Stimulated activated CD4-positive, alpha-beta T cell treated with anti-CD3 and anti-CD28 coated beads, TNF-alpha, amount 100 ng/mL, for 24 hours (primary cell): ENCODE measurements around the gene DTNBP1.

Source experiments
- DNase-seq, 3 experiments: peaks; one replicate each; pipeline ENCODE4 v3.0.0-alpha.2; 2020; ENCODE audit warnings: low read depth in 3 of 3

Gene DTNBP1

GRCh38 chr6:15662326-15663129 lies at the start of gene DTNBP1:
Gene DTNBP1 (minus strand): TSS chr6:15663028. CDS start chr6:15662869, 159 bp downstream.
- peak; percentile 71 to 80 (median 77) for DNase-seq

GRCh38 chr6:15709651-15710269 lies 46.9 kb upstream of the DTNBP1 start:
- DNase-seq: no peak

- no peak for DNase-seq
Observed at GRCh38 chr6:15708231-15708630, 45.4 kb upstream of the DTNBP1 start.

- no peak for DNase-seq
Observed at GRCh38 chr6:15705981-15706380, 43.2 kb upstream of the DTNBP1 start.

GRCh38 chr6:15698471-15698870 lies 35.6 kb upstream of the DTNBP1 start:
- DNase-seq: no peak

- no peak for DNase-seq
Observed at GRCh38 chr6:15697895-15698294, 35.1 kb upstream of the DTNBP1 start.

- peak; percentile 64 to 78 (median 71) for DNase-seq
Observed at GRCh38 chr6:15691250-15691869, 28.5 kb upstream of the DTNBP1 start.

- DNase-seq: no peak
Observed at GRCh38 chr6:15690510-15690909, 27.7 kb upstream of the DTNBP1 start.

GRCh38 chr6:15689586-15690482 lies 27.0 kb upstream of the DTNBP1 start:
- no peak for DNase-seq

- no peak for DNase-seq
Observed at GRCh38 chr6:15685619-15686018, 22.8 kb upstream of the DTNBP1 start.

- DNase-seq: no peak
Observed at GRCh38 chr6:15682965-15683822, 20.4 kb upstream of the DTNBP1 start.

GRCh38 chr6:15681946-15682345 lies 19.1 kb upstream of the DTNBP1 start:
- DNase-seq: no peak

- no peak for DNase-seq
Observed at GRCh38 chr6:15678514-15678913, 15.7 kb upstream of the DTNBP1 start.

GRCh38 chr6:15677822-15678221 lies 15.0 kb upstream of the DTNBP1 start:
- no peak for DNase-seq

GRCh38 chr6:15675536-15676220 lies 12.8 kb upstream of the DTNBP1 start:
- DNase-seq: no peak

GRCh38 chr6:15674690-15675386 lies 12.0 kb upstream of the DTNBP1 start:
- no peak for DNase-seq

- no peak for DNase-seq
Observed at GRCh38 chr6:15673666-15674065, 10.8 kb upstream of the DTNBP1 start.

- DNase-seq: no peak
Observed at GRCh38 chr6:15672818-15673217, 10.0 kb upstream of the DTNBP1 start.

GRCh38 chr6:15672291-15672690 lies 9.5 kb upstream of the DTNBP1 start:
- no peak for DNase-seq

GRCh38 chr6:15668918-15669317 lies 6.1 kb upstream of the DTNBP1 start:
- DNase-seq: no peak
